Gastrocnemius medialis (tissue), 4 donors: ENCODE data around the gene SLC24A4. TPM values are rescaled to one million over a fixed set of nuclear protein-coding genes. Genes with fewer than 3 reads are reported as not detected.

Experiments
- ATAC-seq, 2 donors: fragments of 150-250 bp; one replicate each; pipeline ENCODE4 v1.9.1; 2016
- DNase-seq, 2 donors: peaks; one replicate each; pipeline ENCODE4 v3.0.0-alpha.2; 2019
- H3K27ac ChIP-seq, 4 donors: fragments of 200-600 bp; sonication (generic); 1 replicate in 1 of 4; 2 replicates in 3 of 4; pipeline ENCODE4 v1.5.1; 2016 to 2018; ENCODE audit warnings: mild to moderate bottlenecking in 2 of 4, moderate library complexity in 1 of 4
- H3K27me3 ChIP-seq, 3 donors: fragments of 200-600 bp; sonication (generic) in 2 of 3; 1 replicate in 1 of 3; 2 replicates in 2 of 3; pipeline versions ENCODE4 v1.5.1 to v1.6.0; 2016 to 2019; ENCODE audit warnings: mild to moderate bottlenecking in 1 of 3, moderate library complexity in 1 of 3
- H3K36me3 ChIP-seq, 2 donors: fragments of 200-600 bp; sonication (generic) in 1 of 2; one replicate each; pipeline ENCODE4 v1.5.1; 2017 to 2018
- H3K4me1 ChIP-seq, 2 donors: fragments of 200-600 bp; sonication (generic) in 1 of 2; one replicate each; pipeline ENCODE4 v1.5.1; 2016 to 2017; ENCODE audit warnings: mild to moderate bottlenecking in 2 of 2
- H3K4me3 ChIP-seq, 4 donors: fragments of 200-600 bp; sonication (generic) in 3 of 4; 1 replicate in 1 of 4; 2 replicates in 3 of 4; pipeline ENCODE4 v1.5.1; 2016 to 2019; ENCODE audit warnings: mild to moderate bottlenecking in 2 of 4
- H3K9me3 ChIP-seq, 3 donors: fragments of 200-600 bp; sonication (generic) in 2 of 3; 1 replicate in 1 of 3; 2 replicates in 2 of 3; pipeline ENCODE4 v1.5.1; 2016 to 2019
- POLR2A ChIP-seq, 2 donors: fragments of 450-650 bp; IDR thresholded peaks; one replicate each; pipeline ENCODE4 v1.6.1; 2017; ENCODE audit warnings: antibody characterized with exemption in 2 of 2, mild to moderate bottlenecking in 2 of 2, moderate library complexity in 2 of 2
- in situ Hi-C, 4 donors: fragments of 200-750 bp; cut with MboI; loops; one replicate each; pipeline versions ENCODE4 v1.15.0 to v1.8.0; 2017; ENCODE audit warnings: low sequenced_read_pairs in 4 of 4
- intact Hi-C: fragments of 100-400 bp; cut with DNase I; formaldehyde crosslinking; loops from one replicate; pipeline ENCODE4 v1.15.1; 2023; ENCODE audit warnings: low total_unique reads
- total RNA-seq, 4 donors: library from RNA; depleted of rRNA; stranded (reverse); fragments of >200 nt; gene quantifications; one replicate each; pipeline versions ENCODE4 v1.1.0 to v1.2.3, GENCODE V29; 2016
- TF ChIP-seq, protein P1 (sequence below), 5 experiments: fragments of 450-650 bp in 3 of 5; fragments of 200-600 bp in 2 of 5; sonication (generic) in 2 of 5; IDR thresholded peaks in 4 of 5; conservative IDR thresholded peaks in 1 of 5; 1 replicate in 4 of 5; 2 replicates in 1 of 5; pipeline ENCODE4 v1.5.1; 2016 to 2019; ENCODE audit warnings: antibody characterized with exemption in 5 of 5, mild to moderate bottlenecking in 3 of 5, moderate library complexity in 3 of 5

SLC24A4 gene
- total RNA-seq, 4 donors from 2014 or later = 0.07 to 0.76 (median 0.50) TPM

DNA sequence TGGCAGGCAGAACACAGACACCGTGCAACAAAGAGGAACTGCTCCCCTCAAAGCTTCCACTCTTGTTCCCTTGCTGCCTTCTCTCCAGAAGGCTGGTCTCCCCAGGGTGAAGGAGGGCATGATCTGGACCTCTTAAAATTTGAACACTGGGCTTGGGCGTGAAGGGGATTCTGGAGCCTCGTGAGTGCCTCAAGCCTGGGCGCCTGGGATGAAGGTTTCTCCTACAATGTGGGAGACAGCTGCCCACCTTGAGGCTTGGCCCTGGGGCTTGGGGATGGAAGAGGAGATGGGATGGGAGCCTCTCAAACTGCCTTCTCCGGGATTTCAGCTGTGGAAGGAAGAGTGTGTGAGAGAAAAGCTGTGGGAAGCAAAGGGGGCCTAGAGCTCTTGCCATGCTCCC, 182.9 kb downstream of the SLC24A4 start:
- TF ChIP-seq POLR2A (IDR thresholded peaks at IDR 0.05) = no peak
- TF ChIP-seq, protein P1, sequence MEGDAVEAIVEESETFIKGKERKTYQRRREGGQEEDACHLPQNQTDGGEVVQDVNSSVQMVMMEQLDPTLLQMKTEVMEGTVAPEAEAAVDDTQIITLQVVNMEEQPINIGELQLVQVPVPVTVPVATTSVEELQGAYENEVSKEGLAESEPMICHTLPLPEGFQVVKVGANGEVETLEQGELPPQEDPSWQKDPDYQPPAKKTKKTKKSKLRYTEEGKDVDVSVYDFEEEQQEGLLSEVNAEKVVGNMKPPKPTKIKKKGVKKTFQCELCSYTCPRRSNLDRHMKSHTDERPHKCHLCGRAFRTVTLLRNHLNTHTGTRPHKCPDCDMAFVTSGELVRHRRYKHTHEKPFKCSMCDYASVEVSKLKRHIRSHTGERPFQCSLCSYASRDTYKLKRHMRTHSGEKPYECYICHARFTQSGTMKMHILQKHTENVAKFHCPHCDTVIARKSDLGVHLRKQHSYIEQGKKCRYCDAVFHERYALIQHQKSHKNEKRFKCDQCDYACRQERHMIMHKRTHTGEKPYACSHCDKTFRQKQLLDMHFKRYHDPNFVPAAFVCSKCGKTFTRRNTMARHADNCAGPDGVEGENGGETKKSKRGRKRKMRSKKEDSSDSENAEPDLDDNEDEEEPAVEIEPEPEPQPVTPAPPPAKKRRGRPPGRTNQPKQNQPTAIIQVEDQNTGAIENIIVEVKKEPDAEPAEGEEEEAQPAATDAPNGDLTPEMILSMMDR (IDR thresholded peaks at IDR 0.05 in 4 of 5, conservative IDR thresholded peaks at IDR 0.05 in 1 of 5) = no peak
- H3K27me3 ChIP-seq = no peaks in the 10 kb centered on the region
- H3K4me3 ChIP-seq = no peak overlapping the region
- intact Hi-C loops = no loop called here
- H3K27ac ChIP-seq = no peak overlapping the region
- ATAC-seq (no peak), DNase-seq (no peak)
- H3K9me3 ChIP-seq = no peaks in the 10 kb centered on the region
- H3K36me3 ChIP-seq = no peaks in the 10 kb centered on the region
- no peaks in the 10 kb centered on the region for H3K4me1 ChIP-seq
- in situ Hi-C loops = no loop called here

DNA sequence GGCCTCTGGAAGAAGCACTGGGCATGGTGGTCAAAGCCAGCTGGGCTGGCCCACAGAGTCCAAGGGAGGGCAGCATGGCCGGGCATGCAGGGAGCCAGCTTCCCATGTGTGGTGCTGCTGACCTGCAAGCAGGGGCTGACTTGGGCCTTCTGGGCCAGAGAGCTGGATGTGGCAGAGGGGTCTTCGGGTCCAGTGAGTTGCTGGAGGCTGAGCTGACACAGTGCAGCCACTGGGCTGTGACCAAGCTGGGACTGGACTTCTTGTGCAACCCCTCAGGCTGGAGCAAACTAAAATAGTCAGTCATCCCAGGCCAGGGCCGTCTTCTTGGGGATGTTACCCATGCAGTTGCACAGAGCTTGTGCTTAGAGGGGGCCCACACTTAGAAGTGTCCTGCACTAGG, 183.3 kb downstream of the SLC24A4 start:
- no peaks in the 10 kb centered on the region for H3K4me1 ChIP-seq
- H3K27me3 ChIP-seq = no peaks in the 10 kb centered on the region
- in situ Hi-C loops = no loop called here
- H3K27ac ChIP-seq = no peak overlapping the region
- H3K9me3 ChIP-seq = no peaks in the 10 kb centered on the region
- DNase-seq (no peak), ATAC-seq (no peak)
- intact Hi-C loops = no loop called here
- TF ChIP-seq, protein P1 (IDR thresholded peaks at IDR 0.05 in 4 of 5, conservative IDR thresholded peaks at IDR 0.05 in 1 of 5) = no peak
- TF ChIP-seq POLR2A (IDR thresholded peaks at IDR 0.05) = no peak
- no peak overlapping the region for H3K4me3 ChIP-seq
- H3K36me3 ChIP-seq = no peaks in the 10 kb centered on the region

DNA sequence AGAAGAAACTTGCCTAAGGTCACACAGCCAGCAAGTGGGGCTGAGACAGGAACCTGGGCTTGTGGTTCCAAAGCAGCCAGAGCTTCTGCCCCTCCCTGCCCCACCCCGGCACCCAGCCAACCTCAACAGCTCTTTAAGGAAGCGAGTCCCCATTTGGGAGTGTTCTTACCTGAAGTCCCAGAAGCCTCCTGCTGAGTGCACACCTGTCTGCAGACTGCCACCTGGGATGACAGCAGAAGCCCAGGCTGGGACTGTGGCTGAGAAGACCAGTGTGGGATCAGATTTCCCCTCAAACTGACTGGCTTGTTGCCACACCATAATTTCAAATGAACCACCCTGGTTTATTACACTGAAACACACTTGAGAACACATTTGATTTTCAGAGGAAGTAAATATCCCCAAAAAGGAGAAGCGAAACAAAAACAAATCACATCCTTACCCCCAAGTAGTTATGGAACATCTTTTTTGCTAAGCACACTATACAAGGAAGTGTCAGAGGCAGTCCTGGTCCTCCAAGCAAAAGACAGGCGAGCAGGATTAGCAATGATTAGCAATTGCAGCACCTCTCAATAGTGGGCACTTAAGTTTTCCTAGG, 184.3 kb downstream of the SLC24A4 start:
- DNase-seq (no peak), ATAC-seq (no peak)
- Histone ChIP-seq H3K27me3 (no peaks in the 10 kb centered on the region), H3K4me1 (no peaks in the 10 kb centered on the region), H3K36me3 (no peaks in the 10 kb centered on the region), H3K9me3 (no peaks in the 10 kb centered on the region), H3K27ac (no peak overlapping the region), H3K4me3 (no peak overlapping the region)
- in situ Hi-C loops = no loop called here
- TF ChIP-seq, protein P1 (IDR thresholded peaks at IDR 0.05 in 4 of 5, conservative IDR thresholded peaks at IDR 0.05 in 1 of 5) = no peak
- TF ChIP-seq POLR2A (IDR thresholded peaks at IDR 0.05) = no peak
- intact Hi-C loops = no loop called here

DNA sequence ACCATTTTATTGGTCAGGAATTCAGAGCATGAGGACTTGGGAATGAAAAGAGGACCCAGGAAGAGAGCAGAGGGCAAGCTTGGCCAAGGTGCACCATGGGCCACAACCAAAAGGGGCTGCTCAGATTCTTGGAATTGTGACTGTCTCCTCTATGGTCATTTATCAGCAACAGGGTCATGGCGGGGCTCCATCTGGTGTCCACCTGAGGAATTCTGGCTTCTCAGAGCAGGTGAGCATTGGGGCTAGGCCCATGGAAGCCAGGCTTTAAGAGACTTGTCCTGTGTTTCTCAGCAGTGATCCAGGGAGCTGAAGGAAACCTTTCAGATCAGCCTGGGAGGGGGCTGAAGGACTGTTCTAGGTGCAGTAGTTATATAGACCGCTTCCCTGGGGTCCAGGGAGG, 188.0 kb downstream of the SLC24A4 start:
- no peaks in the 10 kb centered on the region for H3K27me3 ChIP-seq
- intact Hi-C loops = no loop called here

More for the DNA sequence above, 188.0 kb downstream of the SLC24A4 start:
- Histone ChIP-seq H3K36me3 (no peaks in the 10 kb centered on the region), H3K4me1 (peaks cover 6 to 7% of the 10 kb centered on the region in 2 donors), H3K9me3 (no peaks in the 10 kb centered on the region), H3K27ac (no peak overlapping the region), H3K4me3 (no peak overlapping the region)
- TF ChIP-seq POLR2A (IDR thresholded peaks at IDR 0.05) = no peak
- TF ChIP-seq, protein P1 (IDR thresholded peaks at IDR 0.05 in 4 of 5, conservative IDR thresholded peaks at IDR 0.05 in 1 of 5) = no peak
- in situ Hi-C loops = no loop called here
- ATAC-seq (no peak), DNase-seq (no peak)
